GM18867 (cell line): Measurements from ENCODE around the gene CXXC5.

Source experiments
- ATAC-seq: cut with Tn5 transposase; IDR thresholded peaks from one replicate; pipeline ENCODE4 v1.9.1; 2021; ENCODE audit warnings: mild to moderate bottlenecking, moderate library complexity; ENCODE audit not compliant: unreplicated experiment

The CXXC5 gene

GRCh38 chr5:139690803-139691629 lies 42.9 kb downstream of the CXXC5 start:
- ATAC-seq: no peak

GRCh38 chr5:139692148-139692547 lies 44.0 kb downstream of the CXXC5 start:
- ATAC-seq: no peak

DNA sequence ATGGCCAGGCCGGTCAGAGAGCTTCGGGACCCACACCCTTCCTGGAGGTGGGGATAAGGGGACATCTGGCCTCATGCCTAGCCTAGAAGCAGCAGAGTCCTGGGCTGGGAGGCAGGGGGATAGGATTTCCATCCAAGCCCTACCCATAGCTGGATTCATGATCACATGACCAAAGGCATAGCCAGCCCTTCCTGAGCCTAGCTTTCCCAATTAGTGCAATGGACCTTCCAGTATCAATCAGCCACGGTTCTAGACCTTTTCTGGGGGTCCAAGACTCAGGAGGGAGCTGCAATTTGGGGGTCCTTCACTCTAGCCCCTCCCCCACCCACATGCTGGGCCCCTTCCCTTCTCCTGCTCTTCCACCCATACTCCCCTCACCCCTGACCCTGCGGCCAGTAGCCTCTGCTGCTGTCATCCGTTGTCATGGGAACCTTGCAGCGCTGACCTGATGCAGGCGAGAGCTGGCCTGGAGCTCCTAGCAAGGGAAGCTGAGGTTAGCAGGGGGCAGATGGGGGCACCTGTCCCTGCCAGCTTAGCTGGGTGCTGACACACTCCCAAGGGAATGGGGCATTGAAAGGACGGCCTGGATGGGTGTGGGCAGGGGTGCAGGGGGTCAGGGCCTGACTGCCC lies 44.6 kb downstream of the CXXC5 start:
- ATAC-seq: no peak

GRCh38 chr5:139693676-139694364 lies 45.7 kb downstream of the CXXC5 start:
- ATAC-seq: no peak

- no peak for ATAC-seq
Measured at GRCh38 chr5:139694556-139695177, 46.5 kb downstream of the CXXC5 start.

GRCh38 chr5:139695178-139695573 lies 47.0 kb downstream of the CXXC5 start:
- ATAC-seq: no peak

DNA sequence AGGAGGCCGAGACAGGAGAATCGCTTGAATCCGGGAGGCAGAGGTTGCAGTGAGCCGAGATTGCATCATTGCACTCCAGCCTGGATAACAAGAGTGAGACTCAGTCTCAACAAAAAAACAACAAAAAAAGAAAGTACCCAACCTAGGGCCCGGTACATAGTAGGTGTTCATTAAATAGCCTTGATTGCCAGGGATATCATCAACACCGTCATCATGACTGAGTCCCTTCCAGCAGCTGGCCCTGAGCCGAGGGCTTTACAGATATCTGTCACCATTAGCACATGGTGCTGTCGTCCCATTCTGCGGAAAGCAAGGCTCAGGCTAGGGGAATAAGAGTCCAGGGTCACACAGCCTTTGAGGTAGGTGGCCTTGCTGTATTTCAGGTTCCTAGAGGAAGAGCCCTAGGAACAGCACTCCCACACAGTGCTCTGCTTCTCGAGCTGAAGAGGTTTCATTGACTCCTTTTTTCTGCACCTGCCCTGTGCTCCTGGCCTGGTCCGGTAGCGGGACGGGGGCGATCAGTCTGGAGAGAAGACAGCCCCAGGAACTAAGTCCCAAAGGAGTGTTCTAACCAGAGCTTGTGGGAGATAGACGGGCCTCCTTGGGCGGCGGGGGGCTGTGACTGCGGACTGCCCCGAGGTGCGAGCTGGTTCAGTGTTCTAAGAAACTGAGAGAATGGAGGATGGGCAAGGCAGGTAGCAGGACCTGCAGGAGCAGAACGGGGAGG lies 48.2 kb downstream of the CXXC5 start:
- ATAC-seq: no peak

GRCh38 chr5:139696894-139697658 lies 48.9 kb downstream of the CXXC5 start:
- ATAC-seq: no peak

DNA sequence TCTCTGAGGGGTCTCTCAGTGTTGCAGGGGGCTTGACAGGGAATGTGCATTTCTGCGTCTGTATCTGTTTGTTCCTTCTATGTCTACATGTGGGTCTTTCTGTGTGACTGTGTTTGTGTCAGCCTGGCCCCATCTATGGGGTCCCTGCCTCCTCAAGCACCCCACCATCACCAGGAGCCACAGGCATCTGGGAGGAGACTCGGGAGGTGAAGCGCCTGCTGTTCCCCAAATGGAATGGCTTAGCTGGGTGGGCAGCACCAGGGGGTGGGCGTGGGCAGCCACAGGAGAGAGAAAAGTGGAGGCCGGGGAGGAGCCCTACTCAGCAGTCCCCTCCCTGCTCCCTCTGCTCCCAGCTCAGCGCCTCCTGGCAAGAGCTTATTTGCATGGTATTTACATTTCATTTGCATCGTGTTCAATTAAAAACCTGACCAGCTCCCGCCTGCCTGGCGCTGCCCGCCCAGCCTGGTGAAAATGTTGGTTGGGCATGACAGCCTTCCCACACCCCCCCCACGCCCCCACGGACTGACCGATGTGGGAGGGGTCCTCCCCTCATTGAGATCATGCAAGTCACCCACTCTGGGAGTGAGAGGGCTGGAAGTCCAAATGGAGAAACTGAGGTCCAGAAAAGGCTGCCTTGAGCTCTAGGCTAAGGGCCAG lies 50.5 kb downstream of the CXXC5 start:
- ATAC-seq: no peak

- no peak for ATAC-seq
Measured at GRCh38 chr5:139699351-139699750, 51.2 kb downstream of the CXXC5 start.

DNA sequence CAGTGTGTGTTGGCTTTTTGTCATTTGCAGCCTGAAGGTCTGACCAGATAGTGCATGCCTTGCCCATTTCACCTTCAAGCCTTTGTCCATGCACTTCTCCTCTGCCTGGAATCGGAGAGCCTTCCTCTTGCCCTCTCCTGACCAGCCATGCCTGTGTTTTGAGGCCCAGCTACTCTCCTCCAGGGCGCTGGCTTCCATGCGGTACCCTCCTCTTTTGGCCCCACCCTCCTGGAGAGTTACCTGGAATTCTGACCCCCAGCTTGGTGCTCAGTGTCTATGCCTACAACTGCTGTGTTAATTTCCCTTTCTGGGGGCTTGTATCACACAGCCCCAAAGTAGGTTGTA lies 52.5 kb downstream of the CXXC5 start:
- ATAC-seq: no peak

- no peak for ATAC-seq
Measured at GRCh38 chr5:139701056-139701741, 53.0 kb downstream of the CXXC5 start.

GRCh38 chr5:139702548-139702947 lies 54.4 kb downstream of the CXXC5 start:
- ATAC-seq: no peak

DNA sequence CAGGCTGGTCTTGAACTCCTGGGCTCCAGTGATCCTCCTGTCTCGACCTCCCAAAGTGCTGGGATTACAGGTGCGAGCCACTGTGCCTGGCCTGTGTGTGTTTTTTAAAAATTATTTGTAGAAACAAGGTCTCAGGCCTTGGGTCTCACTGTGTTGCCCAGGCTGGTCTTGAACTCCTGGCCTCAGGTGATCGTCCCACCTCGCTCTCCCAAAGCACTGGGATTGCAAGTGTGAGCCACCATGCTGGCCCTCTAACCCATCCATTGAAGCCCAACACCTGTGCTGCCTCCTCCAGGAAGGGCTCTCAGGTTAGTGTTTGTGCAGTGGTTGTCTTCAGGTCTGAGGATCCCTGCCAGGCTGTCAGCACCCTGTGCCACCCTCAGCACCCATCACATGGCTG lies 56.6 kb downstream of the CXXC5 start:
- no peak for ATAC-seq

DNA sequence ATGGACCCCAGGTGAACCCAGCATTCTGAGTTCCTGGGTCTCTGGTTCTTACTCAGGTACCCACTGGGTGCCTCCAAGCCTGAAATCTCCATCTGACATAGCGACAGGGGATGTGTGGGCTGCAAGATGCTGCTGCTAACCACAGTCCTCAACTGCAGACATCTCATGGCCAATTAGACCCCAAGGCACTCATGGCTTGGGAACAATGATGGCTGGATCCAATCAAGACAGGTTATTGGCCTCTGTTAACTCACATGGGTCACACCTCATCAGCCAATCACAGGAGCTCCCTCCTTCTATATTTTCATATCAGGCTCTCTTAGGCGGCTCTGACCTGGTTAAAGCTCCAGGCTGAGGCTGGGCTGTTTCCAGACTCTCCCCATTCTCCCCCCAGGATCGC lies 57.0 kb downstream of the CXXC5 start:
- no peak for ATAC-seq

DNA sequence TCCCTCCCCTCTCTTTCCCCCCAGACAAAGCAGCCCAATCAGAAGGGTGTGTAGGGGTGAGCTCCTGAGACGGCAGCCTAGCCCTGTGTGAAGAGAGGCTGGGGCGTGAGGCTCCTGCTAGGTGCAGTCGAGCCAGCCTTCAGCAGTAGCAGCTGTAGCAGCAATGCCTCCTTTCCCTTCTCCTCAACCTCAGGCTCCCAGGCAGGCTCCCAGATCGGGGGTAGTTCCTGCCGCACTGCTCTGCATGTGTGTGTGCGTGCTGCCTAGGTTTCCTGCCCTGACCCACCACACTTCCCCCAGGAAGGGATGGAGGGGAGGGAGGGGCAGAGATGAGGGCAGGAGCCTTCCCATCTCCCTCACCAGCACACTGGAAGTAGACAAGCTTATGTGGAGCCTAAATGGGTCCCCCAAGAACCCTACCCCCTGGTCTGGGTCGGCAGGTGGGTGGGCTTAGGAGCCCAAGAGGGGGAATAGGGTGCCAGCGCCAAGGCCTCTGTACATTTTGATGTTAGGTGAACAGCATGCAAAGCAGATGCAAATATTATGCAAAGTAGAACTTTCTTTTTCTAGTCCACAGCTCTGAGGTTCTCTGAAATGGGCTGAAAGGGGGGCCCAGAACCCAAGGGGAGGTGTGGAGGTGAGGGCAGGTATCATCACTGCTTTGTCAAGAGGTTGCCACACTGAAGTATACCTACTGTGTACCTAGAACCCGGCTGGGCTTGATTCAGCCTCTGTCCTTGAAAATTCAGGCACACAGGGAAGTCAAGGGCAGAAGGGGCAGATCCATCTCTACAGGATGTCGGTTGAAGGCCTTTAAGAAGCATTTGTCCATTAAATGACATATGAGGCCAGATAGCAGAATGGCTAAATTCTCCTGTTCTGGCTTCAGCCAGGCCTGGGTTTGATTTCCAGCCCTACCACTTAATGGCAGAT lies 57.8 kb downstream of the CXXC5 start:
- ATAC-seq: no peak

DNA sequence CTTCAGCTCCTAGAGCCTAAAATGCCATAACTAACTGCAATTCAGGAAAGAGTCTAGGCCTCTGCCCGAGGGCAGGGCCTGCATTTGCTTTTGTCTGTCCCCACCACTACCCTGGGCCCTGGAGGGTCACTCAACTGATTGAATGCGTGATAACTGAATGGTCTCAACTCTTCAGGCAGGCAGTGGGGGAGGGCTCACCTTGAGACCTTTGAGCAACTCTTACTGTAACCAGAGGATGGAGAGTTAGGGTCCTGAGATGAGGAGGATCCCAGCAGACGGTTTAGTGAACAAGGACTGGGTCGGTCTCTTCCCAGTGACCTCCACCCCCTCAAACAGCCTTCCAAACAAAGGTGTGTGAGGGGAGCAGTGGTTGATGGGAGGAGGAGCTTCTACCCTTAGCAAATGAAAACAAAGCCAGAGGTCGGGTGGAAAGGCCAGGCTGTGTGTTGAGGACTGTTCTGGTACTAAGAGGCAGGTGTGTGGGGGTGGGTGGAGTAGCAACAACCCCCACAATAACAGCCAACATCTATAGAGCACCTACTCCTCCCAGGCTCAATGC lies 59.4 kb downstream of the CXXC5 start:
- ATAC-seq: no peak

- no peak for ATAC-seq
Measured at GRCh38 chr5:139708434-139708861, 60.3 kb downstream of the CXXC5 start.
